H1 (cell line): ENCODE measurements around the gene STEAP4.

ENCODE experiments used
- EP300 ChIP-seq, 2 experiments: IDR thresholded peaks; 1 replicate in 1 of 2; 2 replicates in 1 of 2; pipeline ENCODE4 v1.6.1; 2011 to 2012; ENCODE audit warnings: low read depth in 2 of 2, low read length in 2 of 2, mild to moderate bottlenecking in 2 of 2, borderline replicate concordance in 1 of 2, inconsistent platforms in 1 of 2, moderate library complexity in 1 of 2
- GABPA ChIP-seq: IDR thresholded peaks from 2 replicates; pipeline ENCODE4 v1.6.1; 2011; ENCODE audit warnings: mild to moderate bottlenecking, low read length, moderate library complexity, borderline replicate concordance; ENCODE audit not compliant: insufficient read depth
- POLR2A ChIP-seq, 2 experiments: IDR thresholded peaks; 1 replicate in 1 of 2; 2 replicates in 1 of 2; pipeline ENCODE4 v1.6.1; 2011; ENCODE audit warnings: low read depth in 2 of 2, low read length in 2 of 2, mild to moderate bottlenecking in 2 of 2; ENCODE audit errors: control extremely low read depth in 1 of 2
- POLR2AphosphoS5 ChIP-seq: IDR thresholded peaks from 2 replicates; pipeline ENCODE4 v1.6.1; 2011; ENCODE audit warnings: low read depth, low read length
- TEAD4 ChIP-seq: IDR thresholded peaks from 2 replicates; pipeline ENCODE4 v1.6.1; 2012; ENCODE audit warnings: low read depth, low read length, inconsistent platforms, mixed read lengths
- YY1 ChIP-seq: IDR thresholded peaks from 2 replicates; pipeline ENCODE4 v1.6.1; 2011; ENCODE audit warnings: low read depth, mild to moderate bottlenecking, low read length
- TF ChIP-seq, protein P1 (sequence below), 3 experiments: IDR thresholded peaks; 1 replicate in 2 of 3; 2 replicates in 1 of 3; pipeline versions ENCODE4 v1.5.1 to v1.6.1; 2011; ENCODE audit warnings: low read length in 3 of 3, mild to moderate bottlenecking in 3 of 3, inconsistent platforms in 2 of 3, low read depth in 1 of 3, moderate library complexity in 1 of 3; ENCODE audit not compliant: insufficient read depth in 1 of 3; ENCODE audit errors: control extremely low read depth in 1 of 3

DNA sequence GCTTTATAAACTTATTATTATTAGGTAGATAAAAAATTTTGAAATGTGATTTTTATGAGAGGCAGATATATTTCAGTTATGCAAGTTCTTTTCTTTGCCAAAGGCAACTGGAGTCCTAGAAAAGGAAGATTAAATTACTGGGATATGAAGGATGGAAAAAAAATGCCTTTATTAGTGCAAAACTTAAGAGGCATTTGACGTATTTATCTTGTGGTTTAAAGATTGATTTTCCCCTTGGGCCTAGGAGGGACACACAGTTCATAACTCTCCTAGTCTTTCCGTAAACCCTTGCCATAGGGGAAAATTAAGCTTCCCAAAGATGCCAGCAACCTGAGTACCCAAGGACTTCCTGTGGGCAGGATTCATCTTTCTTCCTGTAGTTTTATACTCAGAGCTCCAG, 3.1 kb upstream of the STEAP4 start:
- TF ChIP-seq GABPA (no peak), TEAD4 (no peak), YY1 (no peak), POLR2A (IDR thresholded peaks at IDR 0.05; ENCODE audit: control extremely low read depth in 1 of 2, low read depth in 2 of 2, low read length in 2 of 2) (no peak), POLR2AphosphoS5 (no peak), EP300 (IDR thresholded peaks at IDR 0.05; ENCODE audit: borderline replicate concordance in 1 of 2, low read depth in 2 of 2, low read length in 2 of 2) (no peak)
- TF ChIP-seq, protein P1, sequence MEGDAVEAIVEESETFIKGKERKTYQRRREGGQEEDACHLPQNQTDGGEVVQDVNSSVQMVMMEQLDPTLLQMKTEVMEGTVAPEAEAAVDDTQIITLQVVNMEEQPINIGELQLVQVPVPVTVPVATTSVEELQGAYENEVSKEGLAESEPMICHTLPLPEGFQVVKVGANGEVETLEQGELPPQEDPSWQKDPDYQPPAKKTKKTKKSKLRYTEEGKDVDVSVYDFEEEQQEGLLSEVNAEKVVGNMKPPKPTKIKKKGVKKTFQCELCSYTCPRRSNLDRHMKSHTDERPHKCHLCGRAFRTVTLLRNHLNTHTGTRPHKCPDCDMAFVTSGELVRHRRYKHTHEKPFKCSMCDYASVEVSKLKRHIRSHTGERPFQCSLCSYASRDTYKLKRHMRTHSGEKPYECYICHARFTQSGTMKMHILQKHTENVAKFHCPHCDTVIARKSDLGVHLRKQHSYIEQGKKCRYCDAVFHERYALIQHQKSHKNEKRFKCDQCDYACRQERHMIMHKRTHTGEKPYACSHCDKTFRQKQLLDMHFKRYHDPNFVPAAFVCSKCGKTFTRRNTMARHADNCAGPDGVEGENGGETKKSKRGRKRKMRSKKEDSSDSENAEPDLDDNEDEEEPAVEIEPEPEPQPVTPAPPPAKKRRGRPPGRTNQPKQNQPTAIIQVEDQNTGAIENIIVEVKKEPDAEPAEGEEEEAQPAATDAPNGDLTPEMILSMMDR (IDR thresholded peaks at IDR 0.05; ENCODE audit: control extremely low read depth in 1 of 3, insufficient read depth in 1 of 3, low read depth in 1 of 3, low read length in 3 of 3) = no peak
